Liver (tissue), 9 donors: Measurements from ENCODE around the gene KCNIP1. TPM values are rescaled to one million over a fixed set of nuclear protein-coding genes. Genes with fewer than 3 reads are reported as not detected.

Experiments
- DNase-seq: peaks from one replicate; pipeline ENCODE4 v3.0.0-alpha.2; 2017; ENCODE audit warnings: low spot score
- H3K27ac ChIP-seq, 2 donors: one replicate each; pipeline ENCODE4 v1.7.0; 2013; ENCODE audit warnings: inconsistent platforms in 2 of 2, low read length in 2 of 2, control low read depth in 1 of 2, low read depth in 1 of 2, mild to moderate bottlenecking in 1 of 2
- H3K27me3 ChIP-seq, 4 donors: one replicate each; pipeline versions ENCODE4 v1.6.1 to v1.7.0; 2013; ENCODE audit warnings: low read length in 3 of 4, inconsistent platforms in 1 of 4, mild to moderate bottlenecking in 1 of 4, moderate library complexity in 1 of 4; ENCODE audit not compliant: control insufficient read depth in 4 of 4, insufficient read depth in 4 of 4
- H3K36me3 ChIP-seq, 4 donors: one replicate each; pipeline versions ENCODE4 v1.6.1 to v1.7.0; 2013; ENCODE audit warnings: low read length in 3 of 4, mild to moderate bottlenecking in 3 of 4, low read depth in 1 of 4, moderate library complexity in 1 of 4; ENCODE audit not compliant: control insufficient read depth in 4 of 4, insufficient read depth in 3 of 4
- H3K4me1 ChIP-seq, 4 donors: one replicate each; pipeline versions ENCODE4 v1.6.1 to v1.7.0; 2013; ENCODE audit warnings: low read length in 3 of 4, mild to moderate bottlenecking in 3 of 4, moderate library complexity in 1 of 4; ENCODE audit not compliant: control insufficient read depth in 4 of 4, insufficient read depth in 4 of 4
- H3K4me3 ChIP-seq, 3 donors: one replicate each; pipeline versions ENCODE4 v1.6.1 to v1.7.0; 2013; ENCODE audit warnings: low read length in 3 of 3, control low read depth in 1 of 3, low read depth in 1 of 3, mild to moderate bottlenecking in 1 of 3
- H3K9ac ChIP-seq, 2 donors: one replicate each; pipeline ENCODE4 v1.7.0; 2013; ENCODE audit warnings: low read length in 2 of 2, mild to moderate bottlenecking in 2 of 2, moderate library complexity in 2 of 2, control low read depth in 1 of 2, low read depth in 1 of 2
- H3K9me3 ChIP-seq, 4 donors: one replicate each; pipeline versions ENCODE4 v1.6.1 to v1.7.0; 2013; ENCODE audit warnings: low read length in 3 of 4; ENCODE audit not compliant: control insufficient read depth in 4 of 4
- ATF3 ChIP-seq: IDR thresholded peaks from 2 replicates; pipeline ENCODE4 v1.6.1; 2016; ENCODE audit warnings: antibody characterized with exemption
- CTCF ChIP-seq: fragments of 150-350 bp; IDR thresholded peaks from 2 replicates; pipeline ENCODE4 v1.5.1; 2017; ENCODE audit warnings: improper control_type of control experiment, low read depth, low read length; ENCODE audit not compliant: missing input control
- EGR1 ChIP-seq, 2 donors: IDR thresholded peaks; 2 replicates each; pipeline ENCODE4 v1.6.1; 2016 to 2018; ENCODE audit warnings: antibody characterized with exemption in 2 of 2, low read depth in 2 of 2
- FOXA1 ChIP-seq: IDR thresholded peaks from 2 replicates; pipeline ENCODE4 v1.6.1; 2016; ENCODE audit warnings: antibody characterized with exemption
- FOXA2 ChIP-seq: IDR thresholded peaks from 2 replicates; pipeline ENCODE4 v1.6.1; 2016; ENCODE audit warnings: antibody characterized with exemption
- GABPA ChIP-seq, 2 donors: IDR thresholded peaks in 1 of 2; conservative IDR thresholded peaks in 1 of 2; 2 replicates each; pipeline ENCODE4 v1.6.1; 2016; ENCODE audit warnings: antibody characterized with exemption in 2 of 2, mild to moderate bottlenecking in 1 of 2, moderate library complexity in 1 of 2
- HNF4A ChIP-seq, 2 donors: conservative IDR thresholded peaks; 2 replicates each; pipeline ENCODE4 v1.6.1; 2016; ENCODE audit warnings: antibody characterized with exemption in 2 of 2, mild to moderate bottlenecking in 2 of 2
- HNF4G ChIP-seq: IDR thresholded peaks from 2 replicates; pipeline ENCODE4 v1.6.1; 2016; ENCODE audit warnings: antibody characterized with exemption
- JUND ChIP-seq, 2 donors: IDR thresholded peaks; 2 replicates each; pipeline ENCODE4 v1.6.1; 2016; ENCODE audit warnings: antibody characterized with exemption in 2 of 2
- MAX ChIP-seq: IDR thresholded peaks from 2 replicates; pipeline ENCODE4 v1.6.1; 2016; ENCODE audit warnings: antibody characterized with exemption
- NR2F2 ChIP-seq: IDR thresholded peaks from 2 replicates; pipeline ENCODE4 v1.6.1; 2016; ENCODE audit warnings: antibody characterized with exemption
- RAD21 ChIP-seq, 2 donors: IDR thresholded peaks; 2 replicates each; pipeline ENCODE4 v1.6.1; 2016; ENCODE audit warnings: antibody characterized with exemption in 2 of 2, mild to moderate bottlenecking in 2 of 2
- REST ChIP-seq: IDR thresholded peaks from 2 replicates; pipeline ENCODE4 v1.6.1; 2016; ENCODE audit warnings: antibody characterized with exemption, mild to moderate bottlenecking
- RXRA ChIP-seq, 2 donors: IDR thresholded peaks; 2 replicates each; pipeline ENCODE4 v1.6.1; 2017 to 2018; ENCODE audit warnings: antibody characterized with exemption in 2 of 2, mild to moderate bottlenecking in 1 of 2
- SP1 ChIP-seq: IDR thresholded peaks from 2 replicates; pipeline ENCODE4 v1.6.1; 2018; ENCODE audit warnings: antibody characterized with exemption, mild to moderate bottlenecking
- TAF1 ChIP-seq: conservative IDR thresholded peaks from 2 replicates; pipeline ENCODE4 v1.6.1; 2016; ENCODE audit warnings: antibody characterized with exemption, mild to moderate bottlenecking
- YY1 ChIP-seq: IDR thresholded peaks from 2 replicates; pipeline ENCODE4 v1.6.1; 2016; ENCODE audit warnings: antibody characterized with exemption, mild to moderate bottlenecking
- ZBTB33 ChIP-seq: IDR thresholded peaks from 2 replicates; pipeline ENCODE4 v1.6.1; 2016; ENCODE audit warnings: antibody characterized with exemption
- WGBS: extraction: QIAGEN DNeasy Blood & Tissue Kit; methylation state at CpG from one replicate; pipeline ENCODE4 v1.1.7; 2013; 5-methylcytosine and 5-hydroxymethylcytosine counted together
- polyA plus RNA-seq, 2 donors: library from polyadenylated mRNA; stranded (reverse) in 1 of 2; unstranded in 1 of 2; fragments of 200-250 nt in 1 of 2; fragments of >200 nt in 1 of 2; fragmentation: Nextera tagmentation in 1 of 2; extraction: Ambion mirVana in 1 of 2; gene quantifications; one replicate each; pipeline versions ENCODE4 v1.2.1 to v1.2.3, GENCODE V29; 2013 to 2015
- total RNA-seq, 2 donors: library from RNA; depleted of rRNA; stranded (reverse); fragments of >200 nt; gene quantifications; one replicate each; pipeline ENCODE4 v1.2.3, GENCODE V29; 2014
- donor health status: healthy.
- donor health status: healthy.
- donor health status: healthy.
- donor health status: healthy.
- donor health status: healthy.

The KCNIP1 gene
- total and polyA plus RNA-seq, 4 donors, result 0.08 to 0.23 TPM; not detected in 2

- Histone ChIP-seq H3K4me3 (no peak overlapping the region), H3K9ac (no peak overlapping the region), H3K27me3 (peaks cover 0 to 12% (median 0%) of the 10 kb centered on the region in 4 donors), H3K36me3 (no peaks in the 10 kb centered on the region), H3K4me1 (peaks cover 0 to 3% (median 0%) of the 10 kb centered on the region in 4 donors), H3K27ac (no peak overlapping the region), H3K9me3 (no peaks in the 10 kb centered on the region)
- TF ChIP-seq JUND (IDR thresholded peaks at IDR 0.05) (no peak), NR2F2 (no peak), MAX (no peak), EGR1 (IDR thresholded peaks at IDR 0.05; ENCODE audit: low read depth in 2 of 2) (no peak), REST (no peak), ATF3 (no peak), SP1 (no peak), RXRA (IDR thresholded peaks at IDR 0.05) (no peak), HNF4G (no peak), ZBTB33 (no peak), CTCF (no peak), YY1 (no peak), FOXA1 (no peak), TAF1 (no peak), GABPA (IDR thresholded peaks at IDR 0.05 in 1 of 2, conservative IDR thresholded peaks at IDR 0.05 in 1 of 2) (no peak), FOXA2 (no peak), RAD21 (IDR thresholded peaks at IDR 0.05) (no peak), HNF4A (conservative IDR thresholded peaks at IDR 0.05) (no peak)
- 88% methylated on average over 3 of the region's 3 CpGs for WGBS
- DNase-seq, result no peak
These were observed 123.5 kb downstream of the KCNIP1 start for GRCh38 chr5:170627271-170627670.
